Activated T-helper 2 cell treated with anti-CD3 and anti-CD28 coated beads, Interferon-gamma antibody, Interleukin-2, Interleukin-4, amounts not matched to agents 10 μg/mL and 5 μg/mL and 100 μg/mL, durations not matched to agents 14 hours and 24 hours and 36 hours (primary cell): ENCODE measurements around the gene C1orf94. TPM values are rescaled to one million over a fixed set of nuclear protein-coding genes. Genes with fewer than 3 reads are reported as not detected.

ENCODE experiments used
- DNase-seq: peaks from one replicate; pipeline ENCODE4 v3.0.0; 2021; ENCODE audit warnings: low spot score
- H3K27ac Mint-ChIP-seq: one replicate; pipeline ENCODE4 v1.8.0; 2021; ENCODE audit warnings: mixed read lengths
- H3K27me3 Mint-ChIP-seq: one replicate; pipeline ENCODE4 v1.8.0; 2021; ENCODE audit warnings: low read depth, mixed read lengths
- H3K36me3 Mint-ChIP-seq: one replicate; pipeline ENCODE4 v1.8.0; 2021; ENCODE audit warnings: low read depth, mixed read lengths
- H3K4me1 Mint-ChIP-seq: one replicate; pipeline ENCODE4 v1.8.0; 2021; ENCODE audit warnings: low read depth, mixed read lengths
- H3K4me3 Mint-ChIP-seq: one replicate; pipeline ENCODE4 v1.8.0; 2021; ENCODE audit warnings: low read depth, mild to moderate bottlenecking, moderate library complexity, mixed read lengths
- H3K9me3 Mint-ChIP-seq: one replicate; pipeline ENCODE4 v1.8.0; 2021; ENCODE audit warnings: mixed read lengths
- intact Hi-C: fragments of 100-400 bp; cut with micrococcal nuclease; formaldehyde crosslinking; loops from one replicate; pipeline ENCODE4 v1.15.1; 2023
- total RNA-seq: library from RNA; stranded (reverse); gene quantifications from 2 replicates; pipeline ENCODE4 v1.2.3, GENCODE V29; 2022

The C1orf94 gene
- total RNA-seq, 1 donor from 2014 or later, result not detected

GRCh38 chr1:34237151-34237815 is 60.6 kb downstream of the C1orf94 start:
- intact Hi-C loops, result no loop called here
- no peak for DNase-seq
- H3K4me3 Mint-ChIP-seq, result no peak overlapping the region
- H3K9me3 Mint-ChIP-seq, result peaks cover 5% of the 10 kb centered on the region
- no peaks in the 10 kb centered on the region for H3K27me3 Mint-ChIP-seq
- H3K36me3 Mint-ChIP-seq, result no peaks in the 10 kb centered on the region
- H3K4me1 Mint-ChIP-seq, result no peaks in the 10 kb centered on the region
- no peak overlapping the region for H3K27ac Mint-ChIP-seq

GRCh38 chr1:34245967-34246366 is 69.3 kb downstream of the C1orf94 start:
- intact Hi-C loops, result no loop called here
- no peak overlapping the region for H3K27ac Mint-ChIP-seq
- H3K27me3 Mint-ChIP-seq, result peaks cover 5% of the 10 kb centered on the region
- no peaks in the 10 kb centered on the region for H3K36me3 Mint-ChIP-seq
- DNase-seq, result no peak
- H3K4me3 Mint-ChIP-seq, result no peak overlapping the region
- H3K4me1 Mint-ChIP-seq, result no peaks in the 10 kb centered on the region
- no peaks in the 10 kb centered on the region for H3K9me3 Mint-ChIP-seq

- Mint-ChIP-seq H3K27me3 (peaks cover 5% of the 10 kb centered on the region), H3K27ac (no peak overlapping the region), H3K36me3 (no peaks in the 10 kb centered on the region), H3K4me1 (no peaks in the 10 kb centered on the region), H3K4me3 (no peak overlapping the region), H3K9me3 (no peaks in the 10 kb centered on the region)
- no peak for DNase-seq
- intact Hi-C loops, result no loop called here
Measured at GRCh38 chr1:34250342-34250741, 73.6 kb downstream of the C1orf94 start.

- H3K4me3 Mint-ChIP-seq, result no peak overlapping the region
- no peaks in the 10 kb centered on the region for H3K36me3 Mint-ChIP-seq
- H3K27ac Mint-ChIP-seq, result no peak overlapping the region
- DNase-seq, result no peak
- H3K4me1 Mint-ChIP-seq, result no peaks in the 10 kb centered on the region
- no peaks in the 10 kb centered on the region for H3K9me3 Mint-ChIP-seq
- intact Hi-C loops, result no loop called here
- H3K27me3 Mint-ChIP-seq, result no peaks in the 10 kb centered on the region
Measured at GRCh38 chr1:34262023-34262853, 85.5 kb downstream of the C1orf94 start.

GRCh38 chr1:34262921-34263320 is 86.2 kb downstream of the C1orf94 start:
- DNase-seq, result no peak
- Mint-ChIP-seq H3K36me3 (no peaks in the 10 kb centered on the region), H3K4me1 (no peaks in the 10 kb centered on the region), H3K27me3 (no peaks in the 10 kb centered on the region), H3K4me3 (no peak overlapping the region), H3K9me3 (no peaks in the 10 kb centered on the region), H3K27ac (no peak overlapping the region)
- intact Hi-C loops, result no loop called here

- DNase-seq, result no peak
- no peaks in the 10 kb centered on the region for H3K36me3 Mint-ChIP-seq
- no peaks in the 10 kb centered on the region for H3K27me3 Mint-ChIP-seq
Measured at GRCh38 chr1:34263406-34263805, 86.7 kb downstream of the C1orf94 start.

GRCh38 chr1:34265396-34265795 is 88.7 kb downstream of the C1orf94 start:
- no peaks in the 10 kb centered on the region for H3K36me3 Mint-ChIP-seq
- no peaks in the 10 kb centered on the region for H3K9me3 Mint-ChIP-seq
- DNase-seq, result no peak
- H3K27me3 Mint-ChIP-seq, result no peaks in the 10 kb centered on the region
- no peak overlapping the region for H3K4me3 Mint-ChIP-seq
- intact Hi-C loops, result no loop called here
- H3K4me1 Mint-ChIP-seq, result no peaks in the 10 kb centered on the region
- H3K27ac Mint-ChIP-seq, result no peak overlapping the region

More at GRCh38 chr1:34263406-34263805, 86.7 kb downstream of the C1orf94 start:
- no peaks in the 10 kb centered on the region for H3K9me3 Mint-ChIP-seq
- no peaks in the 10 kb centered on the region for H3K4me1 Mint-ChIP-seq
- H3K4me3 Mint-ChIP-seq, result no peak overlapping the region
- no peak overlapping the region for H3K27ac Mint-ChIP-seq
- intact Hi-C loops, result no loop called here

- H3K27me3 Mint-ChIP-seq, result no peaks in the 10 kb centered on the region
- no peaks in the 10 kb centered on the region for H3K36me3 Mint-ChIP-seq
- intact Hi-C loops, result no loop called here
- no peaks in the 10 kb centered on the region for H3K4me1 Mint-ChIP-seq
- no peak overlapping the region for H3K27ac Mint-ChIP-seq
- no peaks in the 10 kb centered on the region for H3K9me3 Mint-ChIP-seq
- no peak for DNase-seq
- H3K4me3 Mint-ChIP-seq, result no peak overlapping the region
Measured at GRCh38 chr1:34266127-34266951, 89.6 kb downstream of the C1orf94 start.

- no peaks in the 10 kb centered on the region for H3K27me3 Mint-ChIP-seq
Measured at GRCh38 chr1:34267326-34267725, 90.6 kb downstream of the C1orf94 start.

GRCh38 chr1:34268311-34268954 is 91.7 kb downstream of the C1orf94 start:
- intact Hi-C loops, result no loop called here
- H3K4me1 Mint-ChIP-seq, result no peaks in the 10 kb centered on the region
- H3K36me3 Mint-ChIP-seq, result no peaks in the 10 kb centered on the region
- H3K27me3 Mint-ChIP-seq, result no peaks in the 10 kb centered on the region
- DNase-seq, result no peak
- no peaks in the 10 kb centered on the region for H3K9me3 Mint-ChIP-seq
- H3K27ac Mint-ChIP-seq, result no peak overlapping the region
- no peak overlapping the region for H3K4me3 Mint-ChIP-seq

More at GRCh38 chr1:34267326-34267725, 90.6 kb downstream of the C1orf94 start:
- no peak for DNase-seq
- Mint-ChIP-seq H3K27ac (no peak overlapping the region), H3K4me3 (no peak overlapping the region), H3K9me3 (no peaks in the 10 kb centered on the region), H3K4me1 (no peaks in the 10 kb centered on the region), H3K36me3 (no peaks in the 10 kb centered on the region)
- intact Hi-C loops, result no loop called here
